Tibial nerve (tissue), 4 donors: ENCODE data around the gene ST6GALNAC6. TPM values are rescaled to one million over a fixed set of nuclear protein-coding genes. Genes with fewer than 3 reads are reported as not detected.

ENCODE experiments used
- DNase-seq, 2 donors: peaks; one replicate each; pipeline ENCODE4 v3.0.0-alpha.2; 2019; ENCODE audit warnings: low spot score in 2 of 2
- H3K27ac ChIP-seq, 4 donors: fragments of 200-600 bp; sonication (generic) in 3 of 4; one replicate each; pipeline ENCODE4 v1.5.1; 2017 to 2019; ENCODE audit warnings: mild to moderate bottlenecking in 1 of 4
- H3K27me3 ChIP-seq, 2 donors: fragments of 200-600 bp; sonication (generic) in 1 of 2; one replicate each; pipeline versions ENCODE4 v1.5.1 to v1.6.0; 2017 to 2019
- H3K36me3 ChIP-seq, 3 donors: fragments of 200-600 bp; sonication (generic); one replicate each; pipeline ENCODE4 v1.5.1; 2018 to 2019
- H3K4me1 ChIP-seq, 4 donors: fragments of 200-600 bp; sonication (generic) in 3 of 4; one replicate each; pipeline ENCODE4 v1.5.1; 2017 to 2019
- H3K4me3 ChIP-seq, 4 donors: fragments of 200-600 bp; sonication (generic) in 3 of 4; one replicate each; pipeline ENCODE4 v1.5.1; 2017 to 2019; ENCODE audit warnings: mild to moderate bottlenecking in 1 of 4, moderate library complexity in 1 of 4
- H3K9me3 ChIP-seq, 4 donors: fragments of 200-600 bp; sonication (generic) in 3 of 4; one replicate each; pipeline ENCODE4 v1.5.1; 2017 to 2019
- EP300 ChIP-seq, 2 donors: sonication (generic); formaldehyde crosslinking; IDR thresholded peaks; one replicate each; pipeline ENCODE4 v1.6.1; 2017; ENCODE audit warnings: antibody characterized with exemption in 2 of 2, mild to moderate bottlenecking in 1 of 2
- POLR2A ChIP-seq, 2 donors: fragments of 450-650 bp; IDR thresholded peaks; one replicate each; pipeline ENCODE4 v1.6.1; 2017; ENCODE audit warnings: antibody characterized with exemption in 2 of 2, mild to moderate bottlenecking in 2 of 2, moderate library complexity in 2 of 2
- WGBS, 2 donors: methylation state at CpG; one replicate each; pipeline ENCODE4 v1.1.5; 2018; 5-methylcytosine and 5-hydroxymethylcytosine counted together
- total RNA-seq, 4 donors: library from RNA; depleted of rRNA; stranded (reverse); fragments of >200 nt; gene quantifications; one replicate each; pipeline ENCODE4 v1.1.0, GENCODE V29; 2016
- TF ChIP-seq, protein P1 (sequence below), 5 experiments: fragments of 200-600 bp in 3 of 5; fragments of 450-650 bp in 2 of 5; sonication (generic) in 3 of 5; IDR thresholded peaks; one replicate each; pipeline ENCODE4 v1.5.1; 2016 to 2019; ENCODE audit warnings: antibody characterized with exemption in 5 of 5, mild to moderate bottlenecking in 3 of 5, moderate library complexity in 2 of 5

The ST6GALNAC6 gene
- total RNA-seq, 4 donors from 2014 or later: 108 to 193 (median 172) TPM

DNA sequence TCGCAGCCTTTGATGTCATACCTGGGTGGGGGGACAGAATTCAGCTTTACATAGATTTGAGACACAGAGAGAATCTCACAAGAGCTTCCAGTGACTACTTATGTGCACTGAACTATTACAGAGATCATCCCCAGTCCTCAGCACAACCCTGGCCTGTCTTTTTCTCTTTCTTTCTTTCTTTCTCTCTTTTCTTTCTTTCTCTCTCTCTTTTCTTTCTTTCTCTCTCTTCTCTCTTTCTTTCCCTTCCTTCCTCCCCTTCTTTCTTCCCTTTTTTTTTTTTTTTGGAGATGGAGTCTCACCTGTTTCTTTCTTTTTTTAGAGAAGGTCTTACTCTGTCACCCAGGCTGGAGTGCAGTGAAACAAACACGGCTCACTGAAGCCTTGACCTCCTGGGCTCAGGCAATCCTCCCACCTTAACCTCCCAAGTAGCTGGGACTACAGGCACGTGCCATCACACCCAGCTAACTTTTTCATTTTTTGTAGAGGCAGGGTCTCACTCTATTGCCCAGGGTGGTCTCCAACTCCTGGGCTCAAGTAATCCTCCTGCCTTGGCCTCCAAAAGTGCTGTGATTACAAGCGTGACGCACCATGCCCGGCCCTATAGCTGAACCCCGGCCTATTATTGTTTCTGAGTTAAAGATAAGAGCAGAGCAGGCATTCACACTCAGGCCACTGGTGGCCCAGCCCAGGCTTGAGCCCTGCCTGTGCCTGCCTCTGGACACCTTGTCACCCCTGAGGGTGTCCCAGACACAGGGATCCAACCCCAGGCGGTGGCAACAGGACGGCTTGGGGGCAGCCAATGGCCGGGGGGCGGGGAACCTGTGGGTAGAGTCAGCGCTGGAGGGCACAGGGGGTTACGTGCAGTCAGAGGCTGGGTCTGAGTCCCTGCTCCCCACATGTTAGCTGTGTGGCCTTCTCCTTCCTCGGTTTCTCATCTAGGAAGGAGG, 26.8 kb upstream of the ST6GALNAC6 start:
- Histone ChIP-seq H3K27me3 (peaks cover 0 to 45% of the 10 kb centered on the region in 2 donors), H3K9me3 (no peaks in the 10 kb centered on the region), H3K36me3 (no peaks in the 10 kb centered on the region), H3K4me1 (peaks cover 0 to 41% (median 26%) of the 10 kb centered on the region in 4 donors), H3K27ac (no peak overlapping the region), H3K4me3 (no peak overlapping the region)
- WGBS, 2 donors: 84 to 85% methylated on average over 13 to 14 of the region's 14 CpGs
- TF ChIP-seq EP300 (IDR thresholded peaks at IDR 0.05) (no peak), POLR2A (IDR thresholded peaks at IDR 0.05) (no peak)
- TF ChIP-seq, protein P1, sequence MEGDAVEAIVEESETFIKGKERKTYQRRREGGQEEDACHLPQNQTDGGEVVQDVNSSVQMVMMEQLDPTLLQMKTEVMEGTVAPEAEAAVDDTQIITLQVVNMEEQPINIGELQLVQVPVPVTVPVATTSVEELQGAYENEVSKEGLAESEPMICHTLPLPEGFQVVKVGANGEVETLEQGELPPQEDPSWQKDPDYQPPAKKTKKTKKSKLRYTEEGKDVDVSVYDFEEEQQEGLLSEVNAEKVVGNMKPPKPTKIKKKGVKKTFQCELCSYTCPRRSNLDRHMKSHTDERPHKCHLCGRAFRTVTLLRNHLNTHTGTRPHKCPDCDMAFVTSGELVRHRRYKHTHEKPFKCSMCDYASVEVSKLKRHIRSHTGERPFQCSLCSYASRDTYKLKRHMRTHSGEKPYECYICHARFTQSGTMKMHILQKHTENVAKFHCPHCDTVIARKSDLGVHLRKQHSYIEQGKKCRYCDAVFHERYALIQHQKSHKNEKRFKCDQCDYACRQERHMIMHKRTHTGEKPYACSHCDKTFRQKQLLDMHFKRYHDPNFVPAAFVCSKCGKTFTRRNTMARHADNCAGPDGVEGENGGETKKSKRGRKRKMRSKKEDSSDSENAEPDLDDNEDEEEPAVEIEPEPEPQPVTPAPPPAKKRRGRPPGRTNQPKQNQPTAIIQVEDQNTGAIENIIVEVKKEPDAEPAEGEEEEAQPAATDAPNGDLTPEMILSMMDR (IDR thresholded peaks at IDR 0.05): no peak
- DNase-seq: no peak

DNA sequence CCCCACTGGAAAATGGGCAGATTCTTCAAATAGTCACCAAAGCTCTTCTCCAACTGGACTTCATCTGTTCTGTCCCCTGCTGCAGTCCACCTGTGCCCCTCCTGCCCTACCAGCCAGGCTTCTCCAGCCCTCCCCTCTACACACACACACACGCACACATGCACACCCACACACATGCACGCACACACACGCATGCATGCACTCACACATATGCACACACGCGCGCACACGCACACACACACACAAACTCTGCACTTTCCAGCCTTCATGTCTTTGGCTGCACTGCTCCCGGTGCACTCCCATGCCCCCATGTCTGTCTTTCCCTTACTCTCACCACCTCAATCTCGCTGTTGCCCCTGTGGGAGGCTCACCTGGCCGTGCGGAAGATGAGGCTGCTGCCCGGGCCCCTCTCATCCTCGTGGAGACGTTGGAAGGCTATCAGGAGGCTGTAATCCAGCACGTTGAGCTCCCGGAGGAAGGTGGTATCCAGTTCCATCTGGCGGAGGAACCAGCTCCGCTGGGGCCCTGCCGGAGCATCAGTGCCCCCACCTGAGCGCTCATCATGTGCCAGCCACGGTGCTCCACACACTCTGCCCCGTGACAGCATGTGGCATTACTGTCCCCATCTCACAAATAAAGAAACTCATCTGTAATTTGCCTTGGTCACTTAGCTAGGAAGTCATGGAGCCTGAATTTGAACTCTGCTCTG, 25.5 kb upstream of the ST6GALNAC6 start:
- 87 to 90% methylated on average over 22 of the region's 22 CpGs for WGBS, 2 donors
- Histone ChIP-seq H3K27ac (no peak overlapping the region), H3K4me3 (no peak overlapping the region), H3K27me3 (peaks cover 0 to 45% of the 10 kb centered on the region in 2 donors), H3K4me1 (peaks cover 0 to 35% (median 15%) of the 10 kb centered on the region in 4 donors), H3K36me3 (no peaks in the 10 kb centered on the region), H3K9me3 (no peaks in the 10 kb centered on the region)
- TF ChIP-seq POLR2A (IDR thresholded peaks at IDR 0.05): no peak
- TF ChIP-seq, protein P1 (IDR thresholded peaks at IDR 0.05): no peak
- TF ChIP-seq EP300 (IDR thresholded peaks at IDR 0.05): no peak
- DNase-seq: no peak

- Histone ChIP-seq H3K27me3 (peaks cover 0 to 41% of the 10 kb centered on the region in 2 donors), H3K9me3 (no peaks in the 10 kb centered on the region), H3K4me3 (no peak overlapping the region), H3K27ac (no peak overlapping the region), H3K4me1 (peaks cover 0 to 46% (median 20%) of the 10 kb centered on the region in 4 donors), H3K36me3 (no peaks in the 10 kb centered on the region)
- no peak for DNase-seq
- TF ChIP-seq POLR2A (IDR thresholded peaks at IDR 0.05) (no peak), EP300 (IDR thresholded peaks at IDR 0.05) (no peak)
- TF ChIP-seq, protein P1 (IDR thresholded peaks at IDR 0.05): no peak
- 72% methylated on average over 8 of the region's 8 CpGs for WGBS, 2 donors
Measured at GRCh38 chr9:127923771-127924170, 24.4 kb upstream of the ST6GALNAC6 start.

- Histone ChIP-seq H3K4me1 (peaks cover 0 to 50% (median 20%) of the 10 kb centered on the region in 4 donors), H3K9me3 (no peaks in the 10 kb centered on the region), H3K27me3 (peaks cover 0 to 33% of the 10 kb centered on the region in 2 donors), H3K27ac (no peak overlapping the region), H3K4me3 (no peak overlapping the region), H3K36me3 (no peaks in the 10 kb centered on the region)
- TF ChIP-seq EP300 (IDR thresholded peaks at IDR 0.05): no peak
- TF ChIP-seq POLR2A (IDR thresholded peaks at IDR 0.05): no peak
- TF ChIP-seq, protein P1 (IDR thresholded peaks at IDR 0.05): no peak
- 59 to 60% methylated on average over 6 of the region's 6 CpGs for WGBS, 2 donors
- DNase-seq: no peak
Measured at GRCh38 chr9:127923046-127923445, 23.6 kb upstream of the ST6GALNAC6 start.
